HL-60/S4 treated with phorbol 12-myristate 13-acetate at 8.2 ng/mL for 4 days and 3 days (cell line): Measurements from ENCODE around the gene TRPC4AP.

Experiments used
- in situ Hi-C: fragments of 300-500 bp; cut with MboI; formaldehyde crosslinking; loops from 2 replicates; pipeline ENCODE4 v1.15.0; 2022; ENCODE audit warnings: low sequenced_read_pairs

The TRPC4AP gene

GRCh38 chr20:34990231-34990630 is 102.4 kb downstream of the TRPC4AP start:
- in situ Hi-C loops = no loop called here

- in situ Hi-C loops = no loop called here
Measured at GRCh38 chr20:34989670-34990069, 102.9 kb downstream of the TRPC4AP start.

GRCh38 chr20:34989118-34989517 is 103.5 kb downstream of the TRPC4AP start:
- in situ Hi-C loops = no loop called here

- in situ Hi-C loops = no loop called here
Measured at GRCh38 chr20:34988191-34988540, 104.4 kb downstream of the TRPC4AP start.

- in situ Hi-C loops = no loop called here
Measured at GRCh38 chr20:34987288-34988190, 105.1 kb downstream of the TRPC4AP start.

- in situ Hi-C loops = no loop called here
Measured at GRCh38 chr20:34986311-34987287, 106.0 kb downstream of the TRPC4AP start.

- in situ Hi-C loops = no loop called here
Measured at GRCh38 chr20:34985461-34986310, 106.9 kb downstream of the TRPC4AP start.

GRCh38 chr20:34984756-34985261 is 107.8 kb downstream of the TRPC4AP start:
- in situ Hi-C loops = no loop called here

GRCh38 chr20:34983995-34984735 is 108.4 kb downstream of the TRPC4AP start:
- in situ Hi-C loops = no loop called here

GRCh38 chr20:34983089-34983820 is 109.4 kb downstream of the TRPC4AP start:
- in situ Hi-C loops = no loop called here

- in situ Hi-C loops = no loop called here
Measured at GRCh38 chr20:34982270-34983088, 110.1 kb downstream of the TRPC4AP start.

GRCh38 chr20:34980543-34981233 is 111.9 kb downstream of the TRPC4AP start:
- in situ Hi-C loops = no loop called here

- in situ Hi-C loops = no loop called here
Measured at GRCh38 chr20:34979366-34980153, 113.0 kb downstream of the TRPC4AP start.

GRCh38 chr20:34978092-34978744 is 114.4 kb downstream of the TRPC4AP start:
- in situ Hi-C loops = no loop called here

GRCh38 chr20:34977365-34978091 is 115.1 kb downstream of the TRPC4AP start:
- in situ Hi-C loops = no loop called here

- in situ Hi-C loops = no loop called here
Measured at GRCh38 chr20:34976286-34976685, 116.3 kb downstream of the TRPC4AP start.
